ENCODE results near the gene DNAI1.

GRCh38 chr9:34566972-34567371, 108.4 kb downstream of the DNAI1 start:
- TF ChIP-seq POLR2A (IDR thresholded peaks at IDR 0.05): no peak
- TF ChIP-seq, protein P1, sequence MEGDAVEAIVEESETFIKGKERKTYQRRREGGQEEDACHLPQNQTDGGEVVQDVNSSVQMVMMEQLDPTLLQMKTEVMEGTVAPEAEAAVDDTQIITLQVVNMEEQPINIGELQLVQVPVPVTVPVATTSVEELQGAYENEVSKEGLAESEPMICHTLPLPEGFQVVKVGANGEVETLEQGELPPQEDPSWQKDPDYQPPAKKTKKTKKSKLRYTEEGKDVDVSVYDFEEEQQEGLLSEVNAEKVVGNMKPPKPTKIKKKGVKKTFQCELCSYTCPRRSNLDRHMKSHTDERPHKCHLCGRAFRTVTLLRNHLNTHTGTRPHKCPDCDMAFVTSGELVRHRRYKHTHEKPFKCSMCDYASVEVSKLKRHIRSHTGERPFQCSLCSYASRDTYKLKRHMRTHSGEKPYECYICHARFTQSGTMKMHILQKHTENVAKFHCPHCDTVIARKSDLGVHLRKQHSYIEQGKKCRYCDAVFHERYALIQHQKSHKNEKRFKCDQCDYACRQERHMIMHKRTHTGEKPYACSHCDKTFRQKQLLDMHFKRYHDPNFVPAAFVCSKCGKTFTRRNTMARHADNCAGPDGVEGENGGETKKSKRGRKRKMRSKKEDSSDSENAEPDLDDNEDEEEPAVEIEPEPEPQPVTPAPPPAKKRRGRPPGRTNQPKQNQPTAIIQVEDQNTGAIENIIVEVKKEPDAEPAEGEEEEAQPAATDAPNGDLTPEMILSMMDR (IDR thresholded peaks at IDR 0.05 in 8 of 11, conservative IDR thresholded peaks at IDR 0.05 in 3 of 11): no peak
- TF ChIP-seq POLR2AphosphoS5 (IDR thresholded peaks at IDR 0.05): no peak
